Activated T-helper 2 cell treated with anti-CD3 and anti-CD28 coated beads, Interferon-gamma antibody, Interleukin-2, Interleukin-4, amounts not matched to agents 10 μg/mL and 5 μg/mL and 100 μg/mL, durations not matched to agents 14 hours and 24 hours and 36 hours (primary cell): ENCODE measurements around the gene SRGAP2C. TPM values are rescaled to one million over a fixed set of nuclear protein-coding genes. Genes with fewer than 3 reads are reported as not detected.
"Not testable (repeated sequence)": the region's sequence is repeated elsewhere in the genome, so short reads cannot be mapped to it uniquely, and the experiment has no call there.

Source experiments
- DNase-seq: peaks from one replicate; pipeline ENCODE4 v3.0.0; 2021; ENCODE audit warnings: low spot score
- H3K27ac Mint-ChIP-seq: one replicate; pipeline ENCODE4 v1.8.0; 2021; ENCODE audit warnings: mixed read lengths
- H3K27me3 Mint-ChIP-seq: one replicate; pipeline ENCODE4 v1.8.0; 2021; ENCODE audit warnings: low read depth, mixed read lengths
- H3K36me3 Mint-ChIP-seq: one replicate; pipeline ENCODE4 v1.8.0; 2021; ENCODE audit warnings: low read depth, mixed read lengths
- H3K4me1 Mint-ChIP-seq: one replicate; pipeline ENCODE4 v1.8.0; 2021; ENCODE audit warnings: low read depth, mixed read lengths
- H3K4me3 Mint-ChIP-seq: one replicate; pipeline ENCODE4 v1.8.0; 2021; ENCODE audit warnings: low read depth, mild to moderate bottlenecking, moderate library complexity, mixed read lengths
- H3K9me3 Mint-ChIP-seq: one replicate; pipeline ENCODE4 v1.8.0; 2021; ENCODE audit warnings: mixed read lengths
- intact Hi-C: fragments of 100-400 bp; cut with micrococcal nuclease; formaldehyde crosslinking; loops from one replicate; pipeline ENCODE4 v1.15.1; 2023
- total RNA-seq: library from RNA; stranded (reverse); gene quantifications from 2 replicates; pipeline ENCODE4 v1.2.3, GENCODE V29; 2022

The SRGAP2C gene
- total RNA-seq, 1 donor from 2014 or later, result 51.6 TPM

DNA sequence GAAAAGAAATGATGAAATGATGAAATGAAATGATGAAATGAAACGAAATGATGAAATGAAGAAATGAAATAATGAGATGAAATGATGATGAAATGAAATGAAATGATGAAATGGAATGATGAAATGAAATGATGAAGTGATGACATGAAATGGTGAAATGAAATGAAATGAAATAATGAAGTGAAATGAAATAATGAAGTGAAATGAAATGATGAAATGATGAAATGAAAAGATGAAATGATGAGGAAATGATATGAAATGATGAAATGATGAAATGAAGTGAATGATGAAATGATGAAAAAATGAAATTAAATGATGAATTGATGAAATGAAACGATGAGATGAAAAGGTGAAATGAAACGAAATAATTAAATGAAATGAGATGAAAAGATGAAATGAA, 215.3 kb downstream of the SRGAP2C start:
- H3K36me3 Mint-ChIP-seq, result peaks cover 21% of the 10 kb centered on the region
- intact Hi-C loops, result not testable (repeated sequence)

DNA sequence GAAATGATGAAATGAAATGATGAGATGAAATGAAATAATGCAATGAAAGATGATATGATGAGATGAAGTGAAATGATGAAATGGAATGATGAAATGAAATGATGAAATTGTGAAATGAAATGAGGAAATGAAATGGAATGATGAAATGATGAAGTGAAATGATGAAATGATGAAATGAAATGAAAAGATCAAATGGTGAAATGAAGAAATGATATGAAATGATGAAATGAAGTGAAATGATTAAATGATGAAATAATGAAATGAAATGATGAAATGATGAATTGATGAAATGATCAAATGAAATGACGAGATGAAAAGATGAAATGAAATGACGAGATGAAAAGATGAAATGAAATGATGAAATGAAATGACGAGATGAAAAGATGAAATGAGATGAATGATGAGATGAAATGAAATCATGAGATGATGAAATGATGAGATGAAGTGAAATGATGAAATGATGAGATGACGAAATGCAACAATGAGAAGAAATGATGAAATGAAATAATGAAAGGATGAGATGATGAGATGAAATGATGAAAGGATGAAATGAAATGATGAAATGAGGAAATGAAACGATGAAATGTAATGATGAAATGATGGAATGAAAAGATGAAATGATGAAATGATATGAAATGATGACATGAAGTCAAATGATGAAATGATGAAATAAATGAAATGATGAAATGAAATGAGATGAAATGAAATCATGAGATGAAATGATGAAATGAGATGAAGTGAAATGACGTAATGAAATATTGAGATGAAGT, 216.0 kb downstream of the SRGAP2C start:
- Mint-ChIP-seq H3K4me3 (peak overlapping the region; percentile 51), H3K4me1 (peaks cover 10% of the 10 kb centered on the region), H3K9me3 (peaks cover 17% of the 10 kb centered on the region), H3K36me3 (peaks cover 21% of the 10 kb centered on the region)
- intact Hi-C loops, H3K27ac Mint-ChIP-seq, DNase-seq, H3K27me3 Mint-ChIP-seq: not testable (repeated sequence)

More for the DNA sequence above, 215.3 kb downstream of the SRGAP2C start:
- H3K4me3 Mint-ChIP-seq, H3K27ac Mint-ChIP-seq, DNase-seq, H3K27me3 Mint-ChIP-seq: not testable (repeated sequence)
- H3K9me3 Mint-ChIP-seq, result peaks cover 17% of the 10 kb centered on the region
- H3K4me1 Mint-ChIP-seq, result peaks cover 13% of the 10 kb centered on the region

DNA sequence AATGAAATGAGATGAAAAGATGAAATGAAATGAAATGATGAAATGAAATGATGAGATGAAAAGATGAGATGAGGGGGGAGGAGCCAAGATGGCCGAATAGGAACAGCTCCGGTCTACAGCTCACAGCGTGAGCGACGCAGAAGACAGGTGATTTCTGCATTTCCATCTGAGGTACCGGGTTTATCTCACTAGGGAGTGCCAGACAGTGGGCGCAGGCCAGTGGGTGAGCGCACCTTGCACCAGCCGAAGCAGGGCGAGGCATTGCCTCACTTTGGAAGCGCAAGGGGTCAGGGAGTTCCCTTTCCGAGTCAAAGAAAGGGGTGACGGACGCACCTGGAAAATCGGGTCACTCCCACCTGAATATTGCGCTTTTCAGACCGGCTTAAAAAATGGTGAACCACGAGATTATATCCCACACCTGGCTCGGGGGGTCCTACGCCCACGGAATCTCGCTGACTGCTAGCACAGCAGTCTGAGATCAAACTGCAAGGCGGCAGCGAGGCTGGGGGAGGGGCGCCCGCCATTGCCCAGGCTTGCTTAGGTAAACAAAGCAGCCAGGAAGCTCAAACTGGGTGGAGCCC, 216.7 kb downstream of the SRGAP2C start:
- Mint-ChIP-seq H3K9me3 (peaks cover 20% of the 10 kb centered on the region), H3K4me3 (peak overlapping the region; percentile 51), H3K36me3 (peaks cover 21% of the 10 kb centered on the region), H3K4me1 (peaks cover 10% of the 10 kb centered on the region)
- DNase-seq, H3K27me3 Mint-ChIP-seq, intact Hi-C loops, H3K27ac Mint-ChIP-seq: not testable (repeated sequence)

GRCh38 chr1:121403254-121403653, 218.5 kb downstream of the SRGAP2C start:
- intact Hi-C loops, result not testable (repeated sequence)

DNA sequence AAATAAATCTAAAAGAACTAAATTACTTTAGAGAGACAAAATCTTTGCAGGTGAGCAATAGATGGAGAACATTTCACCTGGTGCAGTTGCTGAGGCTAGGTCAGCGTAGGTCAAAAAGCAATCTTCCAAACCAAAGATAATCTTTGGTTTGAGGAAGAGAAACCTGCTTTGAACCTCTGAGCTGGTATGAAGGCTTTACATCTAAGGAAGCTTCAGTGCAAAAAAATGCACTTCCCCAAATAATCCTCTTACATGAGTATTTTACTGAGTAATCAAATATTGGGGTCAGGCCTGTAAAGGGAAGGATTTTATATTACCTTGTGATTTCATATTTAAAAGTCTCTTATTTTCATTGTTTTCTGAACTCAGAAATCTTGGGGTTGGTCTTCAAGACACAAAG, 223.6 kb downstream of the SRGAP2C start:
- intact Hi-C loops, result no loop called here
- no peak for DNase-seq
- H3K4me1 Mint-ChIP-seq, result no peaks in the 10 kb centered on the region
- peaks cover 3% of the 10 kb centered on the region for H3K9me3 Mint-ChIP-seq
- H3K27ac Mint-ChIP-seq, result no peak overlapping the region
- no peaks in the 10 kb centered on the region for H3K36me3 Mint-ChIP-seq
- H3K27me3 Mint-ChIP-seq, result no peaks in the 10 kb centered on the region
- H3K4me3 Mint-ChIP-seq, result no peak overlapping the region

More at GRCh38 chr1:121403254-121403653, 218.5 kb downstream of the SRGAP2C start:
- peaks cover 10% of the 10 kb centered on the region for H3K4me1 Mint-ChIP-seq
- not testable (repeated sequence) for DNase-seq, H3K4me3 Mint-ChIP-seq, H3K27ac Mint-ChIP-seq, H3K27me3 Mint-ChIP-seq
- H3K9me3 Mint-ChIP-seq, result peaks cover 20% of the 10 kb centered on the region
- H3K36me3 Mint-ChIP-seq, result peaks cover 21% of the 10 kb centered on the region

DNA sequence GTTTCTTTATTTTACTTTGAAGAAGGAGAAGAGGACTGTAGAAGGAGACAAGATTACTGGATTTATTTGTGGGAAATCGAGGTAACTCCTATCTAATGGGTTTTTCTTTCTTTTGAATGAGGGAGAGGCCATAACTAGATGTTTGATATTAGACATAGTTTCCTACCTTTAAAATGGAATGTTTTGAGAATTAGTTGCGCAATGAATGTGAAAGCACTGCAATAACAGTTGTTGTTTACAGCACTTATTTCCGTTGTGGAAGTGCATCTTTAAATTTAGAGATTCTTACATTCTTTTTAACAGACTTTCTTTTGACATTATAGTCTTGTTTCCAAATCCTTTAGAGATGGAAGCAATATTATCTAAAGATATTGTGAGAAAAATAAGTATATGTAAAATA, 229.0 kb downstream of the SRGAP2C start:
- Mint-ChIP-seq H3K27ac (no peak overlapping the region), H3K36me3 (no peaks in the 10 kb centered on the region), H3K27me3 (peaks cover 3% of the 10 kb centered on the region), H3K4me3 (no peak overlapping the region), H3K9me3 (no peaks in the 10 kb centered on the region), H3K4me1 (peaks cover 7% of the 10 kb centered on the region)
- no peak for DNase-seq
- intact Hi-C loops, result loop anchor here (2.0 kb wide), 1 partner anchor 29 kb away; no protein-coding TSS in a partner anchor

- Mint-ChIP-seq H3K27ac (no peak overlapping the region), H3K4me3 (no peak overlapping the region), H3K27me3 (peaks cover 6% of the 10 kb centered on the region), H3K9me3 (no peaks in the 10 kb centered on the region), H3K4me1 (peaks cover 7% of the 10 kb centered on the region), H3K36me3 (no peaks in the 10 kb centered on the region)
- intact Hi-C loops, result no loop called here
- DNase-seq, result no peak
Observed at GRCh38 chr1:121414905-121415304, 230.1 kb downstream of the SRGAP2C start.

DNA sequence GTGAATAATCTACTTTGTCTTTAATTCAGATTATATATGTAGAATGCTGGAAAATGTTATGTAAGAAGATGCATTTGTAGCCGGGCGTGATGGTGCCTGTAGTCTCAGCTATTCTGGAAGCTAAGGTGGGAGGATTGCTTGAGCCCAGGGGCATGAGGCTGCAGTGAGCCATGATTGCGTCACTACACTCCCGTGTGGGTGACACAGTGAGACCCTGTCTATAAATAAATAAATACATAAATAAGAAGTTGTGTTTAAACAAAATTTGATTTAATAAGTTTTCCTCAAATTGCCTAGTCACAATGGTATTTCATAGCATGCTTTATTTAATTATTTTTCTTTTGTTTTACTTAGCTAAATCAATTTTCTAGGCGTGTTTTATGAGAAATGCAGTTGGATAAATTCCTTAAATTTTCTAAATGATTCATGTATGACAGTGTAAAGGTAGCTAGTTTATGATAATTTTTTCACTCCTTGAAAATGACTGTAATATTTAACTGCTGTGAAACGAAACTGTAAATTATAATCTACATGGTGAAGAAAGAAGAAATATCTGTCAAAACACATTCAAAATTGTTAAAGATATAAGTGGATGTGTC, 232.6 kb downstream of the SRGAP2C start:
- no peak for DNase-seq
- peaks cover 10% of the 10 kb centered on the region for H3K4me1 Mint-ChIP-seq
- no peak overlapping the region for H3K4me3 Mint-ChIP-seq
- intact Hi-C loops, result no loop called here
- H3K27ac Mint-ChIP-seq, result no peak overlapping the region
- H3K36me3 Mint-ChIP-seq, result no peaks in the 10 kb centered on the region
- no peaks in the 10 kb centered on the region for H3K9me3 Mint-ChIP-seq
- peaks cover 6% of the 10 kb centered on the region for H3K27me3 Mint-ChIP-seq

- Mint-ChIP-seq H3K4me1 (peaks cover 10% of the 10 kb centered on the region), H3K36me3 (no peaks in the 10 kb centered on the region)
- DNase-seq, result no peak
Observed at GRCh38 chr1:121418369-121419049, 233.7 kb downstream of the SRGAP2C start.

GRCh38 chr1:121419050-121419615, 234.4 kb downstream of the SRGAP2C start:
- H3K9me3 Mint-ChIP-seq, H3K27me3 Mint-ChIP-seq, H3K36me3 Mint-ChIP-seq, H3K27ac Mint-ChIP-seq, intact Hi-C loops, H3K4me1 Mint-ChIP-seq, H3K4me3 Mint-ChIP-seq, DNase-seq: not testable (repeated sequence)

More at GRCh38 chr1:121418369-121419049, 233.7 kb downstream of the SRGAP2C start:
- Mint-ChIP-seq H3K9me3 (no peaks in the 10 kb centered on the region), H3K4me3 (no peak overlapping the region), H3K27me3 (peaks cover 6% of the 10 kb centered on the region), H3K27ac (no peak overlapping the region)
- intact Hi-C loops, result no loop called here

DNA sequence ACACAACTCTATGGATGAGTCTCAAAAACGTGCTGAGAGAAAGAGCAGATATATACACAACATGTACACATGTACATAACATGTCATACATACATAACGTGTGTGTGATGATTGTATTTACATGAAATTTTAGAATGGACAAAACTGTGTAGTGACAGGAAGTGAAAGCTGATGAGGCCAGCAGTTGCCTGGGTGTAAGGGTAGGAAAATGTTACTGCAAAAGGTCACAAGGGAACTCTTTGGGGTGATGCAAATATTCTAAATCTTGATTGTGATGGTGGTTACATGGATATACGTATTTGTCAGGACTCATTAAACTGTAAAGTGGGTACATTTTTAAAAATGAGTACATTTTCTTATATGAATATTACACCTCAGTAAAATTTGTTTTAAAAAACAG, 236.7 kb downstream of the SRGAP2C start:
- H3K4me1 Mint-ChIP-seq, H3K9me3 Mint-ChIP-seq, H3K4me3 Mint-ChIP-seq, H3K27ac Mint-ChIP-seq, DNase-seq, H3K27me3 Mint-ChIP-seq, intact Hi-C loops, H3K36me3 Mint-ChIP-seq: not testable (repeated sequence)

DNA sequence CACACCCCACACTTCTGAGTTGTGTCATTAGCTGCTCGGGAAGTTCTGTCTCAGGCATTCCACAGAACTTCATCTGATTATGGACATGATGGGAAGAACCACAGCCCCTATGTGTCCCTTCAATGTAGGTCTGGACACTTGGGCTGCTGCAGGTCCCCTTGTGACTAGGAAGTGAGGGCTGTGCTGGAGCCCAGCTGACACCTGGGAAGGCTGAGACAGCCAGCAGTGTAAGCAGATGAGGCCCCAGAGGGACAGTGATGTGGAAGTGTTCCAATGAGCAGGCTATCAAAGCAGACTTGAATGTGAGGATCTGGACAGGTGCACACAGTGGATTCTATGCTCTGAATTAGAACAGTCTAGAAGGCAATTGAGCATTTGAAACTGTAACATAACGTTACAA, 239.2 kb downstream of the SRGAP2C start:
- DNase-seq, H3K27ac Mint-ChIP-seq, H3K27me3 Mint-ChIP-seq, intact Hi-C loops, H3K4me3 Mint-ChIP-seq, H3K4me1 Mint-ChIP-seq, H3K36me3 Mint-ChIP-seq, H3K9me3 Mint-ChIP-seq: not testable (repeated sequence)
